Thyroid gland (tissue), 4 donors: ENCODE measurements around the gene NACAD.

Experiments
- POLR2A ChIP-seq, 2 donors: fragments of 450-650 bp; IDR thresholded peaks; one replicate each; pipeline ENCODE4 v1.6.1; 2017; ENCODE audit warnings: antibody characterized with exemption in 2 of 2, mild to moderate bottlenecking in 2 of 2, moderate library complexity in 1 of 2
- TF ChIP-seq, protein P1 (sequence below), 6 experiments: fragments of 200-600 bp in 3 of 6; fragments of 450-650 bp in 3 of 6; sonication (generic) in 3 of 6; IDR thresholded peaks; one replicate each; pipeline ENCODE4 v1.5.1; 2016 to 2019; ENCODE audit warnings: antibody characterized with exemption in 6 of 6, mild to moderate bottlenecking in 2 of 6, inconsistent platforms in 1 of 6, moderate library complexity in 1 of 6

DNA sequence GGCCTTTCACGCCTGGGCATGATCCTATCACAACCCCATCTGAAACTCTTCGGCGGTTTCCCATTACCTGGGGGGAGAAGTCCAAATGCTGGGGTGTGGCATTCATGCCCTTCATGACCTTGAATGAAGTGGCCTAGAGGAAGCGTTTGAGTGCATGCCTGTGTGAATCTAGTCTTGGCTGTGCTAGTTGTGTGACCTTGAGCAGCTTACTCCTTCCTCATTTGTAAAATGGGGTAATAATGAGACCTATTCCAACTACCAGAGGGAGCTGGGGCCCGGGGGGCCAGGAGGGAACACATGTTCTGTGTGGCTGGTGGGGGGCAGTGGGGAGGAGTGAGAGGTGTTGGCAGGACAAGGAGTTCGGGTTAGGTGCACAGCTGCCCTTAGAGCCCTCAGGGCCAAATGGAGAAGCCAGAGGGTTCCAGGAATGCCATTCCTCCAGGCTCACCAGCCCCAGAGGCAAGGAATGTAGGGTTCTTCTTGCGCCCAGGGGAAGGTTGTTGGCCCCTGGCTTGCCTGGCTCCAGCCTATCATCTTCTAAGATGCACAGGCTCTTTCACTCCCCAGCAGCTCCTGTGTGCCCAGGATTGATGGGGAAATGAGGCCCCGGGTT lies 44.0 kb upstream of the NACAD start:
- TF ChIP-seq, protein P1, sequence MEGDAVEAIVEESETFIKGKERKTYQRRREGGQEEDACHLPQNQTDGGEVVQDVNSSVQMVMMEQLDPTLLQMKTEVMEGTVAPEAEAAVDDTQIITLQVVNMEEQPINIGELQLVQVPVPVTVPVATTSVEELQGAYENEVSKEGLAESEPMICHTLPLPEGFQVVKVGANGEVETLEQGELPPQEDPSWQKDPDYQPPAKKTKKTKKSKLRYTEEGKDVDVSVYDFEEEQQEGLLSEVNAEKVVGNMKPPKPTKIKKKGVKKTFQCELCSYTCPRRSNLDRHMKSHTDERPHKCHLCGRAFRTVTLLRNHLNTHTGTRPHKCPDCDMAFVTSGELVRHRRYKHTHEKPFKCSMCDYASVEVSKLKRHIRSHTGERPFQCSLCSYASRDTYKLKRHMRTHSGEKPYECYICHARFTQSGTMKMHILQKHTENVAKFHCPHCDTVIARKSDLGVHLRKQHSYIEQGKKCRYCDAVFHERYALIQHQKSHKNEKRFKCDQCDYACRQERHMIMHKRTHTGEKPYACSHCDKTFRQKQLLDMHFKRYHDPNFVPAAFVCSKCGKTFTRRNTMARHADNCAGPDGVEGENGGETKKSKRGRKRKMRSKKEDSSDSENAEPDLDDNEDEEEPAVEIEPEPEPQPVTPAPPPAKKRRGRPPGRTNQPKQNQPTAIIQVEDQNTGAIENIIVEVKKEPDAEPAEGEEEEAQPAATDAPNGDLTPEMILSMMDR (IDR thresholded peaks at IDR 0.05) = no peak
- TF ChIP-seq POLR2A (IDR thresholded peaks at IDR 0.05) = no peak
